ENCODE measurements around the gene GET4. TPM values are rescaled to one million over a fixed set of nuclear protein-coding genes. Genes with fewer than 3 reads are reported as not detected.
"Not testable (repeated sequence)": the region's sequence is repeated elsewhere in the genome, so short reads cannot be mapped to it uniquely, and the experiment has no call there.

The GET4 gene
- total RNA-seq, 3 donors from 2014 or later (not counting 1 experiment from before 2014, with no cell fraction given): 69.3 to 81.6 (median 73.2) TPM

DNA sequence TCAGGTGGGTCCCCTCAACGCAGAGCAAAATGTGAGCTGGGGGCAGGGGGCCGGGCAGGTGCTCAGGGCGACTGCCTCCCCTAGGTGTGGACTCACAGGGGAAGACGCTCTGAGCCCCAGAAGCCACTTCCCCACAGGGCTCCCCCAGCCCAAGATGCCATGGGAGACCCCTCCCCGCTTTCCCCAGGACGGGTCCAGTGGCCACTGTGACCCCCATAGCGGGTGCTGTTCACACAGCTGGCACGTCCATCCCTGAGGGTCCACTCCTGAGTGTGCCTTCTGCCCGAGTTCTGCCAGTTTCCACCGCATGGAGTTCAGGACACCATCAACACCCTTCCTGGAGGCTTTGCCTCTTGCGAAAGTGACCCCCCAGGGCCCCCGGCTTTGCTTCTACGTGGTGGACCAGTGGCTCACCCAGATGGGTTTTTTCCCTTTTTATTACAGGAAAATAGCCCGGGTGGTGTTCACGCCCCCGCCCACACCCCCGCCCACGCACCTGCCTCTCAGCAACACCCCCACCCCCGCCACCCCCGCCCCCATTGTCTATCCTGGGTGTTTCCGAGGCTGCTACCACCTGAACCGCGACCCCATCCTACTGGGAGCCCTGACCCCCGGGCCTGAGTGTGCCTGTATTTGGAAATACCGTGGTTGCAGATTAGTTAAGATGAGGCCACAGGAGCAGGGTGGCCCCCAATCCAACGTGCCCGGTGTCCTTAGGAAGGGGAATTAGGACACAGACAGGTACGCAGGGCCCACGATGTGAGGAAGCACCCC, 46.2 kb downstream of the GET4 start:
- Mint-ChIP-seq H3K27me3 (ENCODE audit: low read depth in 2 of 2) (no peaks in the 10 kb centered on the region), H3K27ac (peak overlapping the region; percentile 93 to 95), H3K4me3 (peak overlapping the region; percentile 92), H3K4me1 (peaks cover 48 to 66% of the 10 kb centered on the region in 2 donors), H3K36me3 (no peaks in the 10 kb centered on the region), H3K9me3 (no peaks in the 10 kb centered on the region)
- H3K27me3 ChIP-seq (ENCODE audit: control insufficient read depth, insufficient read depth, low read length): no peaks in the 10 kb centered on the region
- H3K4me3 ChIP-seq (ENCODE audit: low read length): peak overlapping the region; percentile 52
- TF ChIP-seq, protein P1, sequence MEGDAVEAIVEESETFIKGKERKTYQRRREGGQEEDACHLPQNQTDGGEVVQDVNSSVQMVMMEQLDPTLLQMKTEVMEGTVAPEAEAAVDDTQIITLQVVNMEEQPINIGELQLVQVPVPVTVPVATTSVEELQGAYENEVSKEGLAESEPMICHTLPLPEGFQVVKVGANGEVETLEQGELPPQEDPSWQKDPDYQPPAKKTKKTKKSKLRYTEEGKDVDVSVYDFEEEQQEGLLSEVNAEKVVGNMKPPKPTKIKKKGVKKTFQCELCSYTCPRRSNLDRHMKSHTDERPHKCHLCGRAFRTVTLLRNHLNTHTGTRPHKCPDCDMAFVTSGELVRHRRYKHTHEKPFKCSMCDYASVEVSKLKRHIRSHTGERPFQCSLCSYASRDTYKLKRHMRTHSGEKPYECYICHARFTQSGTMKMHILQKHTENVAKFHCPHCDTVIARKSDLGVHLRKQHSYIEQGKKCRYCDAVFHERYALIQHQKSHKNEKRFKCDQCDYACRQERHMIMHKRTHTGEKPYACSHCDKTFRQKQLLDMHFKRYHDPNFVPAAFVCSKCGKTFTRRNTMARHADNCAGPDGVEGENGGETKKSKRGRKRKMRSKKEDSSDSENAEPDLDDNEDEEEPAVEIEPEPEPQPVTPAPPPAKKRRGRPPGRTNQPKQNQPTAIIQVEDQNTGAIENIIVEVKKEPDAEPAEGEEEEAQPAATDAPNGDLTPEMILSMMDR (IDR thresholded peaks at IDR 0.05): no peak
- H3K9me3 ChIP-seq (ENCODE audit: control insufficient read depth, insufficient read depth, low read length): no peaks in the 10 kb centered on the region
- ATAC-seq (peak; percentile 4 to 22 (median 9)), DNase-seq (peak; percentile 55 to 67)
- H3K27ac ChIP-seq (ENCODE audit: low read length): peak overlapping the region; percentile 93
- 16% methylated on average over 22 of the region's 29 CpGs for WGBS (ENCODE audit: insufficient coverage)
- H3K36me3 ChIP-seq (ENCODE audit: control insufficient read depth, insufficient read depth, low read length): peaks cover 5% of the 10 kb centered on the region
- intact Hi-C loops (cut with micrococcal nuclease): loop anchor here (1.0 to 5.0 kb wide), 5 partner anchors 12 to 610 kb away; partner anchors contain the start of genes GET4, GPR146 and MAFK
- peaks cover 71% of the 10 kb centered on the region for H3K4me1 ChIP-seq (ENCODE audit: control insufficient read depth, insufficient read depth, low read length)

DNA sequence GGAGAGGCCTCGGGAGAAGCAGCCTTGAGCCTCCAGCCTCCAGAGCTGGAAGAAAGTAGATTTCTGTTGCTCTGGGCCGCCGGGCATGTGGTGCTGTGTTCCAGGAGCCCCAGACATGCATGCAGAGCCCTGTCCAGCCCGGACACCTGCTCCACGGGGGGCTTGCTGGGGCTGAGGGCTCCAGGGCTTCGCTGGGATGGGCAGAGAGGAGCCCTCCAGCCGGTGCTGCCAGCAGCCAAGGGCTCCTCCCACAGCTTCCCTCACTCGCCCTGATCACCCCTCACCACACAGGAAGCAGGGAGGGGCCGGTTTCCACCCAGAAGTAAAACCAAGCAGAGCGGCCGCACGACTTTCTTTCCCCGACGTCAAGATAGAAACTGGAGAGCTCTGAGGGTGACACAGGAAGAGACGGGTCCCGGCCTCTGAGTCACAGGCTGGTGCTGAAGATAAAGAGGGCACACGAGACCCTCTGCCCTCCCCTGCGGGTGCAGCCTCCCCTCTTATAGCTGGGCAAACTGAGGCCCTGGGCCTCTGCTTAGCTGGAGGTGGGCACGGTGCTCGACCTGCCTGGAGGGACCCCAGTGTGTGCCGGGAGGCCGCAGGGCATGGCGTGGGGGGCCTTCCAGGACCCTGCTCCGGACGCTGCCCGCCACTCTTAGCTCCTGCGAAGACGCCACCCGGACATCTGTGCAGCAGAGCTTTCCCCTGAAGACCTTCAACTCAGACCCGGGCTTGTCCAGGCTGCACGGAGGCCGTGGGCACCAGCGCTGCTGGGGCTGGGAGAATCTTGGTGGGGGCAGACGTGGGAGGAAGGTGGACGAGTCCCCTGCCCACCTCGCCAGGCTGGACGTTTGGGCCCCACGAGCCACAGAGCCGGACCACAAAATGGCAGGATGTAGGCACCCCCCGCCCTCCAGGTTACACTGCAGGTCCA, 47.0 kb downstream of the GET4 start:
- Histone ChIP-seq H3K36me3 (ENCODE audit: control insufficient read depth, insufficient read depth, low read length) (peaks cover 5% of the 10 kb centered on the region), H3K4me3 (ENCODE audit: low read length) (peak overlapping the region; percentile 52), H3K27me3 (ENCODE audit: control insufficient read depth, insufficient read depth, low read length) (no peaks in the 10 kb centered on the region), H3K27ac (ENCODE audit: low read length) (peak overlapping the region; percentile 93), H3K4me1 (ENCODE audit: control insufficient read depth, insufficient read depth, low read length) (peaks cover 80% of the 10 kb centered on the region), H3K9me3 (ENCODE audit: control insufficient read depth, insufficient read depth, low read length) (no peaks in the 10 kb centered on the region)
- H3K27ac Mint-ChIP-seq: peak overlapping the region; percentile 93 to 95
- TF ChIP-seq, protein P1 (IDR thresholded peaks at IDR 0.05): no peak
- peak overlapping the region; percentile 92 for H3K4me3 Mint-ChIP-seq
- H3K27me3 Mint-ChIP-seq (ENCODE audit: low read depth in 2 of 2): no peaks in the 10 kb centered on the region
- intact Hi-C loops (cut with micrococcal nuclease): loop anchor here (1.0 to 5.0 kb wide), 6 partner anchors 13 to 609 kb away; partner anchors contain the start of genes ADAP1, GET4, GPR146 and MAFK
- no peaks in the 10 kb centered on the region for H3K9me3 Mint-ChIP-seq
- WGBS (ENCODE audit: insufficient coverage): 15% methylated on average over 40 of the region's 40 CpGs
- ATAC-seq: peak; percentile 60 to 87 (median 82)
- DNase-seq: peak; percentile 86 to 96
- no peaks in the 10 kb centered on the region for H3K36me3 Mint-ChIP-seq
- peaks cover 50 to 61% of the 10 kb centered on the region in 2 donors for H3K4me1 Mint-ChIP-seq

DNA sequence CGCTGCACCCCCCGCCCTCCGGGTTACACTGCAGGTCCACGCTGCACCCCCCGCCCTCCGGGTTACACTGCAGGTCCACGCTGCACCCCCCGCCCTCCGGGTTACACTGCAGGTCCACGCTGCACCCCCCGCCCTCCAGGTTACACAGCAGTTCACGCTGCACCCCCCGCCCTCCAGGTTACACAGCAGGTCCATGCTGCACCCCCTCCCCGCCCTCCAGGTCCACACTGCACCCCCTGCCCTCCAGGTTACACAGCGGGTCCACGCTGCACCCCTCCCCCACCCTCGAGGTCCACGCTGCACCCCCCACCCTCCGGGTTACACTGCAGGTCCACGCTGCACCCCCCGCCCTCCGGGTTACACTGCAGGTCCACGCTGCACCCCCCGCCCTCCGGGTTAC, 47.7 kb downstream of the GET4 start:
- H3K27me3 Mint-ChIP-seq (ENCODE audit: low read depth in 2 of 2); H3K36me3 ChIP-seq (ENCODE audit: control insufficient read depth, insufficient read depth, low read length); H3K9me3 Mint-ChIP-seq; H3K36me3 Mint-ChIP-seq; H3K4me3 Mint-ChIP-seq; ATAC-seq; DNase-seq; H3K9me3 ChIP-seq (ENCODE audit: control insufficient read depth, insufficient read depth, low read length); H3K27me3 ChIP-seq (ENCODE audit: control insufficient read depth, insufficient read depth, low read length): not testable (repeated sequence)
- 44% methylated on average over 6 of the region's 25 CpGs for WGBS (ENCODE audit: insufficient coverage)
- Mint-ChIP-seq H3K4me1 (peaks cover 56 to 68% of the 10 kb centered on the region in 2 donors), H3K27ac (peak overlapping the region; percentile 93 to 95)
- intact Hi-C loops (cut with micrococcal nuclease): loop anchor here (2.0 to 5.0 kb wide), 4 partner anchors 31 to 608 kb away; partner anchors contain the start of genes ADAP1, GPR146 and MAFK
- Histone ChIP-seq H3K27ac (ENCODE audit: low read length) (peak overlapping the region; percentile 93), H3K4me1 (ENCODE audit: control insufficient read depth, insufficient read depth, low read length) (peaks cover 86% of the 10 kb centered on the region), H3K4me3 (ENCODE audit: low read length) (peak overlapping the region; percentile 52)

Data from natural killer cell (primary cell).